Effector memory CD8-positive, alpha-beta T cell (primary cell): ENCODE data around the gene ROPN1.
"Not testable (repeated sequence)": the region's sequence is repeated elsewhere in the genome, so short reads cannot be mapped to it uniquely, and the experiment has no call there.

ENCODE experiments used
- ATAC-seq: fragments of 150-1000 bp; cut with Tn5 transposase; replicated peaks from 2 replicates; pipeline ENCODE4 v1.10.0; 2021; ENCODE audit warnings: mild to moderate bottlenecking, moderate library complexity
- DNase-seq, 3 experiments: peaks; one replicate each; pipeline ENCODE4 v3.0.0; 2021
- H3K27ac Mint-ChIP-seq, 2 donors: one replicate each; pipeline ENCODE4 v1.8.0; 2022; ENCODE audit warnings: mild to moderate bottlenecking in 2 of 2, mixed read lengths in 2 of 2, moderate library complexity in 2 of 2
- H3K27me3 Mint-ChIP-seq, 2 donors: one replicate each; pipeline ENCODE4 v1.8.0; 2022; ENCODE audit warnings: mixed read lengths in 2 of 2
- H3K36me3 Mint-ChIP-seq: one replicate; pipeline ENCODE4 v1.8.0; 2022; ENCODE audit warnings: mild to moderate bottlenecking, moderate library complexity, mixed read lengths; ENCODE audit not compliant: insufficient read depth
- H3K4me1 Mint-ChIP-seq, 2 donors: one replicate each; pipeline ENCODE4 v1.8.0; 2022; ENCODE audit warnings: low read depth in 2 of 2, mixed read lengths in 2 of 2
- H3K4me3 Mint-ChIP-seq, 2 donors: one replicate each; pipeline ENCODE4 v1.8.0; 2022; ENCODE audit warnings: mild to moderate bottlenecking in 2 of 2, mixed read lengths in 2 of 2, moderate library complexity in 2 of 2
- H3K9me3 Mint-ChIP-seq, 2 donors: one replicate each; pipeline ENCODE4 v1.8.0; 2022; ENCODE audit warnings: mixed read lengths in 2 of 2
- total RNA-seq, 9 experiments: gene quantifications; one replicate each; lab custom pipeline; 2026; lab: John Stamatoyannopoulos, UW

The ROPN1 gene
- 0 to 0.19 (median 0) reads per million in 9 experiments for total RNA-seq

GRCh38 chr3:123991730-123992588, at the start of gene ROPN1:
TSS of gene ROPN1 (minus strand) at chr3:123992124. CDS start at chr3:123980481, 11,643 bp downstream.
- ATAC-seq: peak; percentile 97
- not testable (repeated sequence) for H3K9me3 Mint-ChIP-seq, H3K4me1 Mint-ChIP-seq, DNase-seq, H3K36me3 Mint-ChIP-seq, H3K27ac Mint-ChIP-seq
- Mint-ChIP-seq H3K4me3 (peak within 1 kb of the TSS in 1 of 2 donors; percentile 59), H3K27me3 (peaks cover 36 to 38% of the 10 kb centered on the region in 2 donors)

- Mint-ChIP-seq H3K4me3 (no peak overlapping the region), H3K36me3 (no peaks in the 10 kb centered on the region), H3K27ac (no peak overlapping the region), H3K9me3 (no peaks in the 10 kb centered on the region), H3K4me1 (no peaks in the 10 kb centered on the region), H3K27me3 (peaks cover 0 to 12% of the 10 kb centered on the region in 2 donors)
- DNase-seq (no peak), ATAC-seq (no peak)
Measured at GRCh38 chr3:124041553-124041952, 49.6 kb upstream of the ROPN1 start.

- Mint-ChIP-seq H3K4me1 (peaks cover 6 to 8% of the 10 kb centered on the region in 2 donors), H3K9me3 (no peaks in the 10 kb centered on the region), H3K27me3 (peaks cover 6 to 20% of the 10 kb centered on the region in 2 donors), H3K27ac (no peak overlapping the region), H3K36me3 (no peaks in the 10 kb centered on the region), H3K4me3 (no peak overlapping the region)
- ATAC-seq: no peak
- no peak for DNase-seq
Measured at GRCh38 chr3:124037326-124037725, 45.4 kb upstream of the ROPN1 start.

DNA sequence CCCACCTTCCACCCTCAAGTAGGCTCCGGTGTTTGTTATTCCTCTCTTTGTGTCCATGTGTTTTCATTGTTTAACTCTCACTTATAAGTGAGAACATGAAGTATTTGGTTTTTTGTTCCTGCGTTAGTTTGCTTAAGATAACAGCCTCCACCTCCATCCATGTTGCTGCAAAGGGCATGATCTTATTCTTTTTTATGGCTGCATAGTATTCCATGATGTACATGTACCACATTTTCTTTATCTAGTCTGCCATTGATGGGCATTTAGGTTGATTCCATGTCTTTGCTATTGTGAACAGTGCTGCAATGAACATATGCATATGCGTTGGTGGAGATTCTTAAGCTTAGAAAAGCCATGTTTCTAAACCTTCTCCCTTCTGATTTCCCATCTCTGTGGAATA, 44.3 kb upstream of the ROPN1 start:
- not testable (repeated sequence) for H3K9me3 Mint-ChIP-seq, H3K27ac Mint-ChIP-seq, DNase-seq, ATAC-seq, H3K36me3 Mint-ChIP-seq, H3K4me3 Mint-ChIP-seq
- peaks cover 8 to 11% of the 10 kb centered on the region in 2 donors for H3K4me1 Mint-ChIP-seq
- peaks cover 17 to 28% of the 10 kb centered on the region in 2 donors for H3K27me3 Mint-ChIP-seq

DNA sequence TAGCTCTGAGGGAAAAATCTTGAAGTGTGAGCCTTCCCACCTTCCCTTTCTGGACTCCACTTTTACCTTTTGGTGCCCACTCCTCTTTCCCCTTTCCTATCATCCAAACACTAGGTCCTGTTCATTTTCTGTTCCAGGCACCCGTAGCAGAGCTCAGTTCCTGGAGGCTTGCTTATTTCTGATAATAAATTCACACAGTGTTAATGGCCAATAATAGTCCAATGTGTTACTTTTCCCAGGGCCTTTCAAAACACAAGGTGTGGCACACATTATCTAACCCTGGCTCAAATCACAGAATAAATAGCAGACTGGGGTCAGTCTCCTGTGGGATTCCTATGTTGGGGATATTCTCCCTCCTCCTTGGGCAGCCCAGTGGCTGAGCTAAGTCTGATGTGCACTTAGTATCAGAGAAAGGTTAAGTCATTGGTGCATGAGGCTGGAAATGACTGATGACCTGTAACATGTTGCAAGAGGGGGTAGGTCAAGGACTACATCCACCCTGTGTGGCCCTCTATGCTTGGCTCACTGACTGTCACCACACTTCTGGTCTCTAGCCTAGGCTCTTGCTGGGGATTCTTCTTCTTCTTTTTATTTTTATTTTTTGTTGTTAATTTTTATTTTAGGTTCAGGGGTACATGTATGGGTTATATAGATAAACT, 43.7 kb upstream of the ROPN1 start:
- H3K4me1 Mint-ChIP-seq: peaks cover 8 to 11% of the 10 kb centered on the region in 2 donors
- no peaks in the 10 kb centered on the region for H3K9me3 Mint-ChIP-seq
- no peaks in the 10 kb centered on the region for H3K36me3 Mint-ChIP-seq
- H3K27ac Mint-ChIP-seq: no peak overlapping the region
- H3K27me3 Mint-ChIP-seq: peaks cover 23 to 33% of the 10 kb centered on the region in 2 donors
- no peak for ATAC-seq
- no peak for DNase-seq
- H3K4me3 Mint-ChIP-seq: no peak overlapping the region

DNA sequence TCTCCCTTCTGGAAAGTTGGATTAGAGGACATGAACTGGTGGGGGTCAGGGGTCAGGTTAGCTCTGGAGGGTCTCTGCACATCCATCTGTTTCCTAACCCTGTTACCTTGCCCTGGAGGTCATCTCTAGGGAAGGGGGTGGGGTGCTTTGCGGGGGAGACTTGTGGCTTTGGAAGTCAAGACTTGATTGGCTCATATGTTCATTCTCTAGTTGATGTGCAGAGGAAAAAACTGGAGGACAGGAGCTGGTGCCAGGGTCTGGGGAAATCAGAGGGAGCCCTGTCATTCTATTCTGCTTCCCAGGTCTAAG, 42.9 kb upstream of the ROPN1 start:
- peaks cover 29 to 38% of the 10 kb centered on the region in 2 donors for H3K27me3 Mint-ChIP-seq
- peaks cover 8 to 11% of the 10 kb centered on the region in 2 donors for H3K4me1 Mint-ChIP-seq
- DNase-seq: no peak
- no peaks in the 10 kb centered on the region for H3K36me3 Mint-ChIP-seq
- H3K27ac Mint-ChIP-seq: no peak overlapping the region
- no peak for ATAC-seq
- H3K9me3 Mint-ChIP-seq: no peaks in the 10 kb centered on the region
- H3K4me3 Mint-ChIP-seq: peak overlapping the region; percentile 56 to 72

GRCh38 chr3:124034016-124034843, 42.3 kb upstream of the ROPN1 start:
- H3K36me3 Mint-ChIP-seq: no peaks in the 10 kb centered on the region
- ATAC-seq: peak; percentile 11
- DNase-seq: no peak
- H3K27me3 Mint-ChIP-seq: peaks cover 35 to 41% of the 10 kb centered on the region in 2 donors
- H3K4me1 Mint-ChIP-seq: peaks cover 8 to 11% of the 10 kb centered on the region in 2 donors
- H3K27ac Mint-ChIP-seq: no peak overlapping the region
- no peaks in the 10 kb centered on the region for H3K9me3 Mint-ChIP-seq
- H3K4me3 Mint-ChIP-seq: peak overlapping the region; percentile 56 to 72

DNA sequence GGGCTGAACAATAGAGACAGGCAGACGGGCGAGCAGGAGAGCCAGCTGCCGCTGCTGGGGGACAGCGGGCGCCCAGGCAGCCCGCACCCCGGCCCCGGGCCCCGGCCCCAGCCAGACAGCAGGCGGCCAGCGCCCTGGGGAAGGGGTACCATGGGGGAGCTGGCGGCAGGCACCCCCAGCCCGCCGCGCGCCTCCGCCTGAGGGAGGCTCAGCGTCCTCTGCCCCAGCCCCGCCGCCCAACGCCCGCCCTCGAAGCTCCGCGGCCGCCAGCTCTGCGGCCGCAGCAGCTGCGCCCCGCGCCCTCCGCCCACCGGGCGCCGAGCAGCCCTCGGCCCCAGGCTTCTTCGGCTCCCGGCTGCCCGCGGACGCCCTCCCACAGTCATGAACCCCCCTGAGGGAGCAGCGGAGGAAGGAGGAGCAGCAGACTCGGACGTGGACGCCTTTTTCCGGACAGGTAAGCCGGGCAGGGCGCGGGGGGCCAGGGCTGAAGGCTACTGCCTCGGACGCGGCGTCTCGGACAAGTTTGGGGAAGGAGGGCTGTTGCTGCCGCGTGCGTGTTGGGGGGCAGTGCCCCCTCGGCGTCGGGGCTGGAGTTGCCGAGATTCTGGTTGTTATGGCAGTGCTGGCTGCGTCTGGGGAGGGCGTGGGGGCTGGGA, 41.6 kb upstream of the ROPN1 start, which contains the start of gene KALRN:
Gene KALRN, plus strand, starts transcription at position 10 of the 656 bp plus-strand sequence.
- Mint-ChIP-seq H3K36me3 (no peaks in the 10 kb centered on the region), H3K27me3 (peaks cover 42 to 46% of the 10 kb centered on the region in 2 donors), H3K4me3 (peak within 1 kb of the TSS; percentile 79 to 83), H3K27ac (peak within 1 kb of the TSS in 1 of 2 donors; percentile 36), H3K4me1 (peaks cover 8 to 11% of the 10 kb centered on the region in 2 donors), H3K9me3 (no peaks in the 10 kb centered on the region)
- ATAC-seq: peak; percentile 34
- no peak for DNase-seq

DNA sequence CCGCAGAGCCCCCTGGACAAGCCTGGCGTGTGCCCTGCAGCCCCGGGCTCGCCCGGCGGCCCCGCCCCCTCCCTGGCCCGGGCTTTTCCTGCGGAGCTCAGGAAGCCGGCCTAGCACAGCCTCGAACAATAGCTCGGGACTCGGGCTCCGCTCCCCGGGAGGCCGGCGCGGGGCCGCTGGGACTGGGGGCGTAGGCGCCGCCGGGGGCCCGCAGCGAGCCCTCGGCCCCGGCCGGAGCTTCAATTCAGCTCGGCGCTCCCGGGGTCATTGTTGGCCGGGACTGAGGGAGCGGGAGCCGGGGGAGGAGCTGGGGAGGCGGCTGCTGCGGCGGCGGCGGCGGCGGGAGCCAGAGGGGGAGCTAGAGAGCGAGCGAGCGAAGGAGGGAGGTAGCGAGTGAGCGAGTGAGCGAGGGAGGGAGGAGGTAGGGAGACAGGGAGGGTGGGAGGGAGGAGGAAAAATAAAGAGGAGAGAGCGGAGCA, 41.0 kb upstream of the ROPN1 start:
- Mint-ChIP-seq H3K36me3 (no peaks in the 10 kb centered on the region), H3K9me3 (no peaks in the 10 kb centered on the region), H3K4me3 (peak overlapping the region; percentile 79 to 83), H3K27me3 (peaks cover 42 to 48% of the 10 kb centered on the region in 2 donors), H3K27ac (no peak overlapping the region), H3K4me1 (peaks cover 8 to 11% of the 10 kb centered on the region in 2 donors)
- ATAC-seq (peak; percentile 87), DNase-seq (peak; percentile 25 to 48 (median 28))

GRCh38 chr3:124032311-124032880, 40.5 kb upstream of the ROPN1 start:
- Mint-ChIP-seq H3K36me3 (no peaks in the 10 kb centered on the region), H3K27ac (peak overlapping the region in 1 of 2 donors; percentile 36), H3K9me3 (no peaks in the 10 kb centered on the region), H3K27me3 (peaks cover 42 to 50% of the 10 kb centered on the region in 2 donors), H3K4me3 (peak overlapping the region; percentile 79 to 83), H3K4me1 (peaks cover 8 to 11% of the 10 kb centered on the region in 2 donors)
- no peak for DNase-seq
- no peak for ATAC-seq

DNA sequence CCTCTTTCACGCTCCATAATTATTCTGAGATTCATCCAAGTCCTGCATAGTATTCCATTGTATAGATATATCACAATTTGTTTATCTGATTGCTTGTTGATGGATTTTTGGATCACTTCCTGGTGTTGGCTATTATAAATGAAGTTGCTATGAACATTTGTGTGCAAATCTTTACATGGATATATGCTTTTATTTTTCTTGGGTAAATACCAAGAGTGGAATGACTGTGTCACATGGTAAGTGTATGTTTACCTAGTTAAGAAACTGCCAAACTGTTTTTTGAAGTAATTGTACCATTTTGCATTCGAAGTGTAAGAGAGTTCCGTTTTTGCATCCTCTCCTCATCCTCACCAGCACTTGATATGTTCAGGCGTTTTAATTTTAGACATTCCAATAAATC, 34.6 kb upstream of the ROPN1 start:
- no peak for DNase-seq
- Mint-ChIP-seq H3K4me3 (no peak overlapping the region), H3K36me3 (no peaks in the 10 kb centered on the region), H3K4me1 (no peaks in the 10 kb centered on the region), H3K27ac (no peak overlapping the region), H3K27me3 (peaks cover 28 to 31% of the 10 kb centered on the region in 2 donors), H3K9me3 (no peaks in the 10 kb centered on the region)
- ATAC-seq: no peak

DNA sequence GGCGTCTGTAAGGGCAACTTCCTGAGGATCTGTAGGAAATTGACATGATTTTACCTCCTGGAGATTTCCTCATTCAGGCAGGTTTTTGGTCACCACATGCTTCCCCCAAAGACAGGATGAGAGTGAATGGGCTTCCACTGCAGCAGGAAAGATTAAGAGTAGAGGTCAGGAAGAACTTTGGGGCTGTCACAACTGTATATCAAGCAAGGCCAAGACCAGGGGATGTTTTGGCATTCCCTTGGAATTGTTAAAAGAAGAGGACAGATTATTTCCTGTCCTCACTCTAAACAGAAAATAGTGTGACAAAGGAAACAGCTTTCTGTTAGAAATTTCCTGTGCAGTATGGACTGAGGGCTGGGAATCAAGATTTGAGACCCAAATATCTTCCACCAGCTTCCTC, 31.6 kb upstream of the ROPN1 start:
- H3K36me3 Mint-ChIP-seq, H3K9me3 Mint-ChIP-seq, ATAC-seq, H3K27ac Mint-ChIP-seq, DNase-seq, H3K4me3 Mint-ChIP-seq, H3K4me1 Mint-ChIP-seq: not testable (repeated sequence)
- H3K27me3 Mint-ChIP-seq: peaks cover 5 to 24% of the 10 kb centered on the region in 2 donors
